Measurements from ENCODE around the gene SLC13A3.

Gene SLC13A3

GRCh38 chr20:46649650-46649949 lies 1.7 kb downstream of the SLC13A3 start:
- Mint-ChIP-seq H3K27me3 (ENCODE audit: low read depth, poor library complexity) (peaks cover 67% of the 10 kb centered on the region), H3K36me3 (ENCODE audit: low read depth) (peaks cover 10% of the 10 kb centered on the region), H3K27ac (no peak overlapping the region), H3K9me3 (peaks cover 4% of the 10 kb centered on the region), H3K4me3 (no peak overlapping the region), H3K4me1 (peaks cover 5% of the 10 kb centered on the region)
- TF ChIP-seq, protein P1, sequence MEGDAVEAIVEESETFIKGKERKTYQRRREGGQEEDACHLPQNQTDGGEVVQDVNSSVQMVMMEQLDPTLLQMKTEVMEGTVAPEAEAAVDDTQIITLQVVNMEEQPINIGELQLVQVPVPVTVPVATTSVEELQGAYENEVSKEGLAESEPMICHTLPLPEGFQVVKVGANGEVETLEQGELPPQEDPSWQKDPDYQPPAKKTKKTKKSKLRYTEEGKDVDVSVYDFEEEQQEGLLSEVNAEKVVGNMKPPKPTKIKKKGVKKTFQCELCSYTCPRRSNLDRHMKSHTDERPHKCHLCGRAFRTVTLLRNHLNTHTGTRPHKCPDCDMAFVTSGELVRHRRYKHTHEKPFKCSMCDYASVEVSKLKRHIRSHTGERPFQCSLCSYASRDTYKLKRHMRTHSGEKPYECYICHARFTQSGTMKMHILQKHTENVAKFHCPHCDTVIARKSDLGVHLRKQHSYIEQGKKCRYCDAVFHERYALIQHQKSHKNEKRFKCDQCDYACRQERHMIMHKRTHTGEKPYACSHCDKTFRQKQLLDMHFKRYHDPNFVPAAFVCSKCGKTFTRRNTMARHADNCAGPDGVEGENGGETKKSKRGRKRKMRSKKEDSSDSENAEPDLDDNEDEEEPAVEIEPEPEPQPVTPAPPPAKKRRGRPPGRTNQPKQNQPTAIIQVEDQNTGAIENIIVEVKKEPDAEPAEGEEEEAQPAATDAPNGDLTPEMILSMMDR (IDR thresholded peaks at IDR 0.05): no peak
- no peak for DNase-seq

DNA sequence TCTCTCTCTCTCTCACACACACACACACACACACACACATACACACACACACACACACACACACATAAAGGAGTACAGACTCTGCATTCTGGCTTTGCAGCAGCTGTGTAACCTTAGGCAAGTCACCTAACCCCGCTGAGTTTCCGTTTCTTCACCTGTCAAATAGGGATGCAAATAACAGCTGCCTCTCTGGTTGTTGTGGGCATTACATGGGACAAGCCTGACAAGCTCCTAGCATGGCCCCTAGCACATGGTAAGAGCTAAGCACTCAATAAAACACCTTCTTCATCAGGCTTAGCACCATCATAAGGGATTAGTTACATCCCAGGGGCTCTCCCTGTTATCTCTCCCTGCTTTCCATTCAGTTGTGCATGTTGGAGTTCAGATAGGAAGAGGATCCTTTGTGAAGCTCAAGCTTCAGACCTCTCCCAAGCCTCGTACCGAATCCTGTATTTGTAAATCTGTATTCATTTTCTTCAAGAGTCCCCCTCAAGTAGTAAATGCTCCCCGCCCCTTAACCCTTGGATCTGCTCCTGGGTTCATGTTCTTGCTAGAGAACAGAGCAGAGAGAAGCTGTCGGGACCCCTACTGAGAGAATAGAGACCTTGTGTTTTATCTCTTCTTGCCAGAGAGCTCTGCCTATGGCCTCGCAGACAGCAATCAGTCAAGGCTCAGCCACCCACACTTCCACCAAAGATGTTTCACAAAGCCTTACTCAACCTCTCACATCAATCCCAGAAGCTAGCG lies 2.2 kb downstream of the SLC13A3 start:
- Mint-ChIP-seq H3K27me3 (ENCODE audit: low read depth, poor library complexity) (peaks cover 65% of the 10 kb centered on the region), H3K36me3 (ENCODE audit: low read depth) (peaks cover 10% of the 10 kb centered on the region), H3K4me3 (no peak overlapping the region), H3K4me1 (peaks cover 5% of the 10 kb centered on the region), H3K27ac (no peak overlapping the region), H3K9me3 (peaks cover 4% of the 10 kb centered on the region)
- TF ChIP-seq, protein P1 (IDR thresholded peaks at IDR 0.05): no peak
- DNase-seq: no peak

- Mint-ChIP-seq H3K27me3 (ENCODE audit: low read depth, poor library complexity) (peaks cover 50% of the 10 kb centered on the region), H3K27ac (no peak overlapping the region), H3K4me1 (peaks cover 5% of the 10 kb centered on the region), H3K4me3 (no peak overlapping the region), H3K9me3 (peaks cover 4% of the 10 kb centered on the region), H3K36me3 (ENCODE audit: low read depth) (peaks cover 4% of the 10 kb centered on the region)
- no peak for DNase-seq
- TF ChIP-seq, protein P1 (IDR thresholded peaks at IDR 0.05): no peak
These were observed 3.8 kb downstream of the SLC13A3 start for GRCh38 chr20:46647469-46647868.

- H3K9me3 Mint-ChIP-seq: peaks cover 2% of the 10 kb centered on the region
- no peak for DNase-seq
- TF ChIP-seq, protein P1 (IDR thresholded peaks at IDR 0.05): no peak
- peaks cover 43% of the 10 kb centered on the region for H3K27me3 Mint-ChIP-seq (ENCODE audit: low read depth, poor library complexity)
- H3K27ac Mint-ChIP-seq: no peak overlapping the region
- peaks cover 4% of the 10 kb centered on the region for H3K36me3 Mint-ChIP-seq (ENCODE audit: low read depth)
- no peak overlapping the region for H3K4me3 Mint-ChIP-seq
- H3K4me1 Mint-ChIP-seq: peaks cover 5% of the 10 kb centered on the region
These were observed 4.4 kb downstream of the SLC13A3 start for GRCh38 chr20:46646659-46647380.

GRCh38 chr20:46646122-46646521 lies 5.1 kb downstream of the SLC13A3 start:
- Mint-ChIP-seq H3K27me3 (ENCODE audit: low read depth, poor library complexity) (peaks cover 36% of the 10 kb centered on the region), H3K27ac (no peak overlapping the region), H3K4me1 (peaks cover 5% of the 10 kb centered on the region), H3K36me3 (ENCODE audit: low read depth) (peaks cover 4% of the 10 kb centered on the region), H3K9me3 (no peaks in the 10 kb centered on the region), H3K4me3 (no peak overlapping the region)
- TF ChIP-seq, protein P1 (IDR thresholded peaks at IDR 0.05): no peak
- DNase-seq: no peak
